M059J (cell line): ENCODE measurements around the gene LARGE1. TPM values are rescaled to one million over a fixed set of nuclear protein-coding genes. Genes with fewer than 3 reads are reported as not detected.
A peak's percentile ranks its signal among the peaks of the same experiment; 100 is the strongest.

ENCODE experiments used
- DNase-seq: peaks from one replicate; pipeline ENCODE4 v3.0.0-alpha.2; 2012; ENCODE audit warnings: low read depth
- total RNA-seq: library from RNA; depleted of rRNA; stranded (reverse); fragments of >200 nt; shearing (Covaris generic); gene quantifications from 2 replicates; pipeline ENCODE4 v1.2.3, GENCODE V29; 2014

LARGE1 gene
- total RNA-seq, 1 experiment from 2014 or later, result 3.4 TPM

DNA sequence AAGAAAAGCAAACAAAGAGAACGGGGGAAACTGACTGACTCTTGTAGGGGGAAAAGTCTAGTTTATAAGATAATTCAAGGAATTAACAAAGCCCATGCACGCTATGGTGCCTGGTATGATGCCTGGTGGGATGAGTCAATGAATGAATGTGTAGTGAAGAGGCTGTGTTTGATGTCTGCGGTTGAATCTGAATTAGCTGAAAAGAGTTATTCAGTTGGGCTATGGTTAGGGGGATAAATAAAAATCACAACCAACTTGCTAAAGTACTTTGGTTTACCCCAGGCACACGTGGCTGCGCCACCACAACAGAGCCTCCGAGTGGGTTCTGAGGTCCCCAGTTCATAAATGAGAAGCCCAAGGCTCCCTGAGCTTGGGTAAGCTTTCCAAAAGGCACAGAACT, 492.8 kb downstream of the LARGE1 start:
- DNase-seq, result peak; percentile 41

DNA sequence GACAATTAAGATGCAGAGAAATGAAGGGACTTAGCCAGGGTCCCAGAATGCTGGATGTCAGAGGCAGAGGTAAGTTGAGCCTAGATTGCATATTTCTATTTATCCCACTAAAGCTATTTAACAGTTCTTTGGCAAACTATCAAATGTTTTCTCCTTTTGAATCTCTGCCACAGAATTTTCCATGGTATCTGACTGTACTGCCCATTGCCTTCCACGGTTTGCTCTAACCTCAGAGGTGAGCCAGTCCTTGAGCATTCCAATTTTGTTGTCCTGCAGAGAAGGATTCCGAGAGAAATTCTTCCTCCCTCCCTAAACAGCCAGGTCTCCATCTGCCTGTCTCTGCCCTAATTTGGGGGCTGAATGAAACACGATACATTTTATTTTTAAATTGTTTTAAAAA, 493.8 kb downstream of the LARGE1 start:
- DNase-seq, result peak; percentile 32

DNA sequence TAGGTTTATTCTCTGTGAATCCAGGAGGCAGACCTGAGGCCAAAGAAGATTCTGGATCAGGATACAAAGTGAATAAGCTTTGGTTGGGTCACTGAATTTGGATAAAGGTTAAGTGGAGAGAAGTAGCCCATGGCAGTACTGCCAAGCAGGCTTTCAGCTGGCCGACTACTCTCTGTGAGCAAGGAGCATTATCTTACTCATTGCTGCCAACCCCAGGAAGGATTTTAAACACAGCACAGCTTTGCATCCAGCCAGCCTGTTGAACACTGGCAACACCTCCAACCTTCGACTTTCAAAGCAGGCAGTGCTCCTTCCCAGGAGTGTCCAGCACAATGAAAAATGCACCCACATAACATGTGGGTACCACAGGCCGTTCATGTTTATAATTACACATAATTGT, 498.4 kb downstream of the LARGE1 start:
- DNase-seq, result no peak

DNA sequence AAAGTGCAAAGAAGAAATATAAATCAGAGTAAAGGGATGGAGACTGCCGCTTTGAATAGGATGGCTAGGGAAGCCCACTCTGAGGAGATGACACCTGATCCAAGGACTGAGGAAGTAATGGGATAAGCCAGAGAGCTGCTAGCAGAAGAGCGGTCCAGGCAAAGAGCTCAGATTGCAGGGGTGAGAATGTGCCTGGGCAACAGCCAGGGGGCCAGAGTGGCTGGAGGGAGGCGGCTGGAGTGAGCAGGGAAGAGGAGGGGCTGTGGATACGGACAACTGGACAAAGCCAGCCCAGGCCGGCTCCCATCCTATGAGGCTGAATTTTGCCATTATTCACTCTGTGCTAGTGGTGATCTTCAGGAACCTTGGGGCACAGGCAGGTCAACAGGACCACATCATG, 501.8 kb downstream of the LARGE1 start:
- DNase-seq, result no peak

DNA sequence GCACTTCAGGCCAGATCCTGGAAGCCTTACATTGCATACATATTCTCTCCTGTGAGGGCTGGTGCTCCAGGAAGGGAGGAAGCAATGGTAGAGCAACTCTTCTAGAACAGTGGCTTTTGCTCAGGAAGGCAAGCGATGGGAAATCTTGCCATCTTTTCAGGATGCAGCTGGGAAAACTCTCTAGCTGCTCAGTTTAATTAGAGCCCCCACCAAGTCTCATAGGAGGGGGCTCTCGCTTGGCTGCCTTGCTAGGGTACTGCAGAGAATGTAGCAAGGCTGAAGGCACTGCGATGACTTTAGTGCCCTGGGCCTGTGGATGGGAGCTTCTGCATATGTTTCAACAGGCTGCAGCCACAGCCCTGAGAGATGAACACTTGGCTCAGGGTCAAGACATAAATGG, 504.9 kb downstream of the LARGE1 start:
- no peak for DNase-seq

DNA sequence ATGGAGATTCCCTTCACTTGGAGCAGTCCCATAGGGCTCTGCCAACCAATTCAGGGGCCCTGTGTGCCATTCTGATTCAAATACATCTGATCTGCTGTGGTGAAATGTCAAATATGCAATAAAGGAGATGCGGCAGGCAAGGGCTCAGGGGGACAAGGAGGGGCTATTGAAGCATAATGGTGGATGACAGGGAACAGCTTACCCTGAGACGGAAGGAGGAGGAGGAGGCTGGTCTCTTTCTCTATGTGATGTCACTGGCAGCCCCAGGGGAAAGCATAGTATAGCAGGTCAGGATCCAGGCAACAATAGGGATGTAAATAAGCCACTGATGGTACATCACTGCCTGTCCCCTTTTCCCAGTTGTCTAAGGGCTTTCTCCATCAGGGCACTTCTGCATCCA, 511.2 kb downstream of the LARGE1 start:
- no peak for DNase-seq

DNA sequence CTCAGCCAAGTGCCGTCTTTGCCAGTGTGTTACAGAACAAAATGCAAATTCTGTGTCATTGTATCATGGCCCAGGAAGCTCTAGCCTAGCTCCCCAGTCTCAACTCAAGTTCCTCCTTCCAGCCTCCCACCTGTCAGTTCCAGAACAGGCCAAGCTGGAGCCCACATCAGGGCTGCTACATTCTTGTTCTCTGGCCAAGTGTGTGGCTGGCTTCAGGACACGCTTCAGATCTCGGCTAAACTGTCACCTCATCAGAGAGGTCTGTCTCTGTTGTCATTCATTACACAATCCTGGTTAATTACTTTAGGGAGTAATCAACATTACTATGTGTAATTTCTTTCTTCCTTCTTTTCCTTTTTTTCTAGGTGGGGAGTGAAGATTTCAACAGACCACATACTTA, 515.1 kb downstream of the LARGE1 start:
- no peak for DNase-seq

DNA sequence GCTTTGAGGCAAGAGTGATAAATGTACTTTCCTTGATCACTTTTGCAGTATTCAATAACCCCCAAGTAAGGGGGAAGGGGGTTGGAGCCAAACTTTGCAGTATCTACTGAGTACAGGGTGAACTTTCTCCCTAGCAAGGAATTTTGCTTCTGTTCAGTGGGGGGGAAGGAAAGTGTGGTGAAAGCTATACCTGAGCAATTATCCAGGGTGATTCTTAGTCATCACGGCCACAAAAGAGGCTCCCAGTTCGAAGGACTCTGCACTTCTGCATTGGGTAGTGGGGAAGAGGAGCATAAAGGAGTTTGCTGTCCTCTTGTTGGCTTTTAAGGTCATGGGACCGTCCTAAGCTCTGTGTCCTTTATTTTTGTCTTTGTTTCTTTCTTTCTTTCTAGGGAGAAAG, 515.6 kb downstream of the LARGE1 start:
- no peak for DNase-seq

DNA sequence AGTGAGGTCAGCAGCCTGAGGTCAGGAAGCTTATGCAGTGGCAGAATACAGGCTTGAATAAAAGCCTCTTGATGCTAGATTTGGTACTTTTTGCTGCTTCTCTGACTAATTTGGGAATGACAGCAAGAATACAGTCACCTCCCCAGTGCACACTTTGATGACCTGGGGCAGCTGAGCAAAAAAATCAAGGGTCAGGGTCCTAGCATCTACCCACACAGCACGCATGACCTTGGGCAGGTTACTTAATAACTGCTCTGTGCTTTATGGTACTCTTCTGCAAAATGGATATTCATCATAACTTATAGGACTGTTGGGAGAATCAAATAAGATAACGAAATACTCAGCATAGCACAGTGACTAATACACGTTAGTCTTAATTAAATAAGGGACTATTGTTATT, 518.0 kb downstream of the LARGE1 start:
- no peak for DNase-seq

DNA sequence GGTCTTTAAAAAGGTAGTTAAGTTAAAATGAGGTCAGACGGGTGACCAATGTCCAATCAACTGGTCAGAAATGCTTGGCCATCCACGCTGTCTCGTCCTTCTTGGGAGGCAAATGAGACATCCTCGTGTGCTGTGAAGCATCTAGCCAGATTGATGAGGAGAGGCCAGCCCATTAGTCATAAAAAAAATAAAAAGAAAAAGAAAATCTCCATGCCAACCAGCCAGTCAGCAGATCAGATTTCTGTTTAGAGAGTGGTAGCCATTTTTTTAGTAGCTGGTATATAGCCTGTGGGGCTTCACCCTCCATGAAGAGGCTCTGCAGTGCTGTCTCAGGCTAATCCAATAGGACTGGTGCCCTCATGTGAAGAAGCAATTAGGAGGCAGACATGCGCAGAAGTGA, 519.0 kb downstream of the LARGE1 start:
- peak; percentile 28 for DNase-seq

DNA sequence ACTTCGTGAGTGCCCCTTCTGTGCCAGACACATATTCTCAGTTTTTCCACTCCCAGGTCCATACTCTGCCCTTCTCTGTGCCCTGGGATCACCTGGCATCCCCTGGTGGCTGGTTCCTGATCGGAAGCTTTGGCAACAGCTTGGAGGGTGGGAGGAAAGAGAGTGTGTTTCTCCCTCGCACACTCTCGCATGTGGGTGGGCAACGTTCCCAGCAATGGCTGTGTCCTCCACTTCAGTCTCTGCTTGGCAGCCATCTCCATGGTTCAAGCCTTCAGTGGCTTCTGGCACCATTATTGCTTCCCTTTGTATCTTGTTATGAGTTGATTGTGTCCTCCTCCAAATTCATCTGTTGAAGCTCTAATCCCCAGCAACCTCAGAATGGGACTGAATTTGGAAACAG, 519.4 kb downstream of the LARGE1 start:
- no peak for DNase-seq

DNA sequence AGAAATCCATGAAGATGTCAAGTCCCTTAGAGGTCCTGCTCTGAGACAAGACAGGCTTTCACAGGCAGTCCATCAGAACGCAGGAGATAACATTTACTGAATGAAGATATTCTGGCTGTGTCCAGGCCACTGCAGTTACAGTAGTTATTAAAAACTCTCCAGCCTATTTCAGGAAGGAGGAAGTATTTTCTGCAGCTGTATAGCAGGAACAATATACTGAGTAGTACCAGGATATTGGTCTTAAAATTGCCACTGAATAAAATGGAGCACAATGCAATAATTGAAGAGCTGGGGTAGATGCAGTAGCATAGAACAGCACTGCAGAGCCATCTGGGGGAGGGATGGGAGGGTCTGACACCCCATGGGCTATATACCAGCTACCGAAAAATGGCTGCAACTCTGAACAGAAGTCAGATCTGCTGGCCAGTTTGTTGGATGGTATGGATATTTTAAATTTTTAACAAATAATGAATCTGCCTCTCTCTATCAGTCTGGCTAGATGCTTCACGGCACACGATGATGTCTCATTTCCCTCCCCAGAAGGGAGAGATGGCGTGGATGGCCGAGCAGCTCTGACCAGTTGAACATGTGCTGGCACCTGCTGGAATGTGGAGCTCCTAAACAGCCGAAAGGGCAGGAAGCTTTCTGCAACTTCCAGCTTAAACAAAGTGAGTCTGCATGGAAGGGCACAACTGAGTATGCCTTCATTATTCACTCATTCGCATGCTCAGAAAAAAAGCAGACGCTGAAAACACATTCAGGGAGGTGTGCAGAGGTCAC, 520.0 kb downstream of the LARGE1 start:
- DNase-seq, result no peak

DNA sequence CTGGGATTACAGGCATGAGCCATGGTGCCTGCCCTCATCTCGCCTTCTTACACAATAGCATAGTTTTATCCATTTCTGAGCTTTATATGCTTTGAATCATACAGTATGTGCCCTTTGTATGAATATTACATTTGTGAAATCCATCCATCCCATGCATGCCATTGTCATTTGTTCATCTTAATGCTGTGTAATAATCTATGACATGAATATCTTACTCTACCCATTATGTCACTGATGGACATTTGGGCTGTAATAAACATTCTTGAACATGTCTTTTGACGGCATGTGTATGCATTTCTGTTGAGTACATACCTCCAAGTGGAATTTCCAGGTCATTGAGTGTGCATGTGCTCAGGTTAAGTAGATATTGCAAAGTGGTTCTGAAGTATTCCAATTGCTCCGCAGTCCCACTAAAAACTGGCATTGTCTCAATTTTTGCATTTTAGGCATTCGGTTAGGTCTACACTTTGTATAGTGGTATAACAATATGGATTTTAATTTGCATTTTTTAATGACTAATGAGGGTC, 522.8 kb downstream of the LARGE1 start:
- DNase-seq, result no peak

DNA sequence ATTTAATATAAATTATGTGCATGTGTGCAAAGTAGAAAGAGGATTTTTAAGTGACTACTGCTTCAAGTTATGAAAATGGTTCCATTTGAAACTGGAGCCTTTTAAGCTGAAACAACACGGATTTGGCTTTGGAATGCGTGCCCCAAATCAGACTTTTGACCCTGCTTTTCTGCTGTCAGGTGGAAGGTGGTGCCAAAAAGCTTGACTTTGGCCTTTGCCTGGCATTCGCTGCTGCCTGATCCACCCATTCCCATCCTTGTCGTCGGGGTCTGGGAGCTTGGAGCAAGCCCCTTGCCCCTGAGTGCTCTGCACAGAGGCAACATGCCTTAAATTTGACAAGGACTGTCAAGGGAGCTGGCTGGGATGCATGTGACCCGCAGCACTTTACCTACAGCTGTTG, 526.8 kb downstream of the LARGE1 start:
- no peak for DNase-seq

DNA sequence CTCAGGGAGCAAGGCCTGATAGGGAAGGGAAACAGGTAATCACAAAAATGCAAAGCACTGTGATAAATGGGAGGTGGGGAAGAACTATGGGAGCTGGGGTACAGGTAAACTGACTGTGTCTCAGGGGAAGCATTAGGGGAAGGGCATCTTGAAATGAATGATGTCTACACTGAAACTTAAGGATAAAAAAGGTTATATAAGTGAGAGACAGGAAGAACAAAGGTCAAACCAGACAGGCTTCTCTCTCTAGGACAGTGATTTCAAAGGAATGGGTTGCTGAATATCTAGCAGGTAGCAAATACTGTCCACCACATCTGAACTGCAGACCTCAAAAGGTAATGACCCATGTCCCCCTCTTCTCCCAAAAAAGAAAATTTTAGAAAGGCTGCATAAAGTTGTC, 529.0 kb downstream of the LARGE1 start:
- no peak for DNase-seq

DNA sequence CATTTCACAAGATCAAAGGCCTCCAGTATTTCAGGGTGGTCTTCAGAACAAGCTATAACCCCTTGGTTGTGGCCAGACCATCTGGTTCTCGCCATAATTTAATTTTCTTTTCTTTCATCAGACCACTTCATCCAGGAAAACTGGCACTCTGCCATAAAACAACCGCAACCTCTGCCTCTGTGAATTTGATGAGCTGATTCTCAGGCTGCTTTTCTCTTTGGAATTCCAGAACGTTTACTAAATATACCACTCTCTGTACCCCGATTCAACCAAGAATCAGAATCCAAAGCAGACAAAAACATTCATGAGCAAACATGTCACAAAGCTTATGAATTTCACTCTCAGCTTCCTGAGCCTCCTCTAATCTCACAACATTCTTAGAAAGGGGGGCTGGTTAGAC, 530.3 kb downstream of the LARGE1 start:
- no peak for DNase-seq

DNA sequence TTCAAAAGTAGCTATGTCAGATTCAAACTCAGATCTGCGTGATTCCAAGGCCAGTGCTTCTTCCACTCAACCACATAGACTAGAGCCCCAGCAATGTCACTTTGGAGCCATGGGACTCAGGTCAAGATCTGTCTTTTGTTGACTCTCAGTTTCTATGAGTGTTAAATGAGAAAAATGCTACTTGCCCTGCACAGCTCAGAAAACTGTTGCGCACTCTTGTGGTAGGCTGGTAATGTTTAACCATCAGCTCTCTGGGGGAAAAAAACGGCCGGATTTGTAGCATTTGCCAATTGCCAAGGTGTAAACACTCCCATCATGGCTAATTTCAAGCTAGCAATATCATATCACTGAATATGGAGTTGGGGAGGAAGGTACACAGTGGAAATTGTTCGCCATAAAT, 534.0 kb downstream of the LARGE1 start:
- DNase-seq, result no peak

DNA sequence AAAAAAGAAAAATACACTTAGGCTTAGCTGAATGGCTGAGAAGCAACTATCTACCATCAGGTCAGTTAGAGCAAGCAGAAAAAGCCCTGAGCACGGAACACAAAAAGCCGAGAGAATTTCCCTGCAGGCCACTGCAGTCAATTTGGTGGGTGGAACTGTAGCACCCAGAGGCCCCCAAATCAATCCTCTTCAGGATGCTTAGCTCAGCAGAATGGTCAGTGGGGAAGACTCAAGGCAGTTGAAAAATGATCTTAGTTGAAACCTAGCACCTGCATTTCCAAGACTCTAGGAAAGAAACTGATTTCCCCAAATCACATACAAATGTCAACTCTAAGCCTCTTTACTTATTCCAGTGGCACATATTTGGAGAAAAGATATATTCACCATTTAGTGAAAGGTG, 534.7 kb downstream of the LARGE1 start:
- DNase-seq, result no peak

DNA sequence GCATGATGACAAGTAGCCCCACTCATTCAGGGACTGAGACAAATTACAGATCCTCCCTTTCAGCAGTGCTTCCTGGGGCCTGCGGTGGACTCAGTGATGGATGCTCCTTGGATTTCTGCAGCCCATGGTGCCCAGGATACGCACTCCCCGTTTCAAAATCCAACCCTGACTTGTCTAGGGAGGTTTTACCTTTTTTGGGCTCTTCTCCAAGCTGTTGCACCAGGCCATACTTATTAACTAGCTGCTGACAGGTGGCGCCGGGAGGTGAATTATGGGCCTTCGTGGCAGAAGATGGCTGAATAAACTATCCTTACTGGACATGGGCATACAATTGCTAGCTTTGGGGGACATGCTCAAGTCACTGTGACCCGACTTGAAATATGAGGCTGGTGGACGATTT, 537.8 kb downstream of the LARGE1 start:
- no peak for DNase-seq

DNA sequence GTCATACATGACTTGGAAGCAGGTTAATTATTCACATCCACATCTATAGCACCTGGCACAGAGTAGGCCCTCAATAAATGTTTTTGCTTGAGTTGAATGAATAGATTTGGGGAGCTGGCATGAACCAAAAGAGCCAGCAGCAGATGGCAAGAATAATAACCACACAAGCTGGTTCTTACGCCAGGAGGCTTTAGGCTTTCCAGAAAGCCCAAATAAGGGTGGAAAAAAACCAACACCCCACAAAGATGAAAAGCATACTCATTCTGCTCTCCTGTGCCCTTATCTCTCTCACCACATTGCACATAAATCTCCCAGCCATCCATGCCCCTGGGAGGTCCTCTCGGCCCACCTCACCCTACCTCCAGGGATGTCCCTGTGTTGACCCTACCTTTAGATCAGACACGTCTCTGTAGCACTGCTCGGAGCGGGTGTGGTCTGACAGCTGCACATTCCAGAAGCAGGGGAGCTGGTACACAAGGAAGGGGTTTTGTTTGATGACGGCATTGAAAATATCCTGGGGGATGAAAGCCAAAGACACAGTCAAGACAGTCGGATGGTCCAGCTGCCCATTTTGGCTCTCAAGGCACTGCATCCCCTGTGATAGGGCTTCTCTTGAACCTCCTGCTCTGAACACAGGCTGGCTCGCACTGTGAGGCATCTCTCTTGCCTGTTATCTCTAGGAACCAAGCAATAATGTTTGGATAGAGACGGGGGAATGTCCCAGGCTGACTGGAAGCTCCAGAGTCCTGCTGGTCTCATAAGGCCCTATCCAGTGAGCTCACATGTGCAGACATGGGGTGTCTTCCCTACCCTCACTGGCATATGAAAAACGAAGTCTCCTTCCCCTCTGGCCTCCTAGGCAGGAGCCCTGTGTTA, 538.5 kb downstream of the LARGE1 start:
- DNase-seq, result no peak

DNA sequence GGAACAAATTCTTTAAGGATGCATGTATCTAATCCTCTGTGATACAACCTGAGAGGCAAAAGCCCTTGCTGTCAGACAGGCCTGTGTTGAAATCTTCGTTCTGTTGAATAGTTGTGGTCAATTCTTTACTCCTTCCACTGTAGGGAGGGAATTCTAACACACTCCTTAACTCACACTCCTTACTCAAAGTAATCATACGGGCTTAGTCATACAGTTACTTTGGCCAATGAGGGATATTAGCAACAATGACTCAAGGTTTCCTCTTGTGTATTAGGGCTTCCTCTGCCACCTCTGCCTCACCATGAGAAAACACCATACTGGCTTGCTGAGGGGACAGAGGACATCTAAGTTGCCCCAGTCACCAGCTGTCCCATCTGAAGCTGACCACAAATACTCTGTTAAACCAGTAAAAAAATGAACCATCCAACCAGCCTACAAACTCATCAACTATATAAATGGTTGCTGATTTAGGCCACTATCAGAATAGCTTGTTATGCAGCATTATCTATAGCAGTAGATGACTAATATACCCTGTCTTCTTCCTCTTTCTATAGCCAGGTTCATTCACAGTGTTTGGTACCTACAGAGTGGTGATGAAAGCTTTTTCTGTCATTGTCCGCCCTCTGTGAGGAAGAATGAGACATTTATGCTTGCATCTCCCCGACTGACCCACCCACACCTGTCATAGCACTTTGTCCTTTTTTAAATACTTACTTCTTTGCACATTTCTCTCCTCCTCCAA, 539.3 kb downstream of the LARGE1 start:
- DNase-seq, result peak; percentile 53

DNA sequence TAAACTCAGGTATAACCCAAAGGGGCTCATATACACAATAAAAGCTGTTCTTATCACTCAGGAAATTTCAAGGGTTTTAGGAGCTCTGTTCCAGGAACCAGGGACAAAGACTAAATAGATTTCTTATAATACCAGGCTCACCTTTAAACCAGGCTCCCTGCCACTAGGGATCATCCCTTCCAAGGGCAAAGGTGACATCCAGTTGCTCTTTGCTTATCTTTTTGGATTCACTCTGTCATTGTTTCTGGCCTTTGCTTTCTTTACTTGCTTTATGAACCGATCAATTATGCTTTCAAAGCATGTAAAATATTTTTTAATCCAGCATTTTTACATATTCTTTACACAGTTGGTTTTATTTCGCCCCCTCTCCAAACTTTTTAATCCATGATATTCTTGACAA, 540.4 kb downstream of the LARGE1 start:
- DNase-seq, result no peak
